HG03060 (cell line): ENCODE data around the gene RABGEF1.
"Not testable (repeated sequence)": the region's sequence is repeated elsewhere in the genome, so short reads cannot be mapped to it uniquely, and the experiment has no call there.

Experiments used
- ATAC-seq: cut with Tn5 transposase; IDR thresholded peaks from one replicate; pipeline ENCODE4 v1.9.1; 2021; ENCODE audit warnings: low read depth, moderate number of reproducible peaks; ENCODE audit not compliant: unreplicated experiment

RABGEF1 gene

GRCh38 chr7:66734006-66734405 is 6.5 kb upstream of the RABGEF1 start:
- no peak for ATAC-seq

- no peak for ATAC-seq
Observed at GRCh38 chr7:66735154-66735553, 5.4 kb upstream of the RABGEF1 start.

- no peak for ATAC-seq
Observed at GRCh38 chr7:66735850-66736249, 4.7 kb upstream of the RABGEF1 start.

GRCh38 chr7:66736892-66737291 is 3.6 kb upstream of the RABGEF1 start:
- ATAC-seq: no peak

GRCh38 chr7:66737667-66738066 is 2.9 kb upstream of the RABGEF1 start:
- no peak for ATAC-seq

GRCh38 chr7:66739477-66739876 is 1.1 kb upstream of the RABGEF1 start:
- no peak for ATAC-seq

GRCh38 chr7:66739953-66740301 is 606 bp upstream of the RABGEF1 start:
- no peak for ATAC-seq

- not testable (repeated sequence) for ATAC-seq
Observed at GRCh38 chr7:66740980-66741709, 612 bp downstream of the RABGEF1 start.

- ATAC-seq: no peak
Observed at GRCh38 chr7:66741710-66742049, 1.1 kb downstream of the RABGEF1 start.

- ATAC-seq: not testable (repeated sequence)
Observed at GRCh38 chr7:66742298-66742697, 1.8 kb downstream of the RABGEF1 start.

GRCh38 chr7:66743920-66744319 is 3.4 kb downstream of the RABGEF1 start:
- ATAC-seq: no peak

GRCh38 chr7:66747385-66747784 is 6.9 kb downstream of the RABGEF1 start:
- ATAC-seq: no peak

- ATAC-seq: no peak
Observed at GRCh38 chr7:66747881-66748511, 7.5 kb downstream of the RABGEF1 start.

GRCh38 chr7:66748791-66749190 is 8.3 kb downstream of the RABGEF1 start:
- ATAC-seq: no peak

- no peak for ATAC-seq
Observed at GRCh38 chr7:66751945-66752344, 11.4 kb downstream of the RABGEF1 start.

GRCh38 chr7:66754541-66754940 is 14.0 kb downstream of the RABGEF1 start:
- ATAC-seq: no peak

- ATAC-seq: not testable (repeated sequence)
Observed at GRCh38 chr7:66755059-66755458, 14.5 kb downstream of the RABGEF1 start.

- not testable (repeated sequence) for ATAC-seq
Observed at GRCh38 chr7:66756227-66756626, 15.7 kb downstream of the RABGEF1 start.

GRCh38 chr7:66756889-66757288 is 16.4 kb downstream of the RABGEF1 start:
- no peak for ATAC-seq

- ATAC-seq: no peak
Observed at GRCh38 chr7:66757939-66758338, 17.4 kb downstream of the RABGEF1 start.

GRCh38 chr7:66758950-66759628 is 18.6 kb downstream of the RABGEF1 start:
- peak; percentile 81 for ATAC-seq

GRCh38 chr7:66763183-66763582 is 22.6 kb downstream of the RABGEF1 start:
- ATAC-seq: not testable (repeated sequence)
